HG02840 (cell line): Measurements from ENCODE around the gene MESD.

Experiments used
- ATAC-seq: cut with Tn5 transposase; IDR thresholded peaks from one replicate; pipeline ENCODE4 v1.9.1; 2021; ENCODE audit warnings: mild to moderate bottlenecking, moderate library complexity, moderate number of reproducible peaks; ENCODE audit not compliant: unreplicated experiment, low FRiP score

Gene MESD

DNA sequence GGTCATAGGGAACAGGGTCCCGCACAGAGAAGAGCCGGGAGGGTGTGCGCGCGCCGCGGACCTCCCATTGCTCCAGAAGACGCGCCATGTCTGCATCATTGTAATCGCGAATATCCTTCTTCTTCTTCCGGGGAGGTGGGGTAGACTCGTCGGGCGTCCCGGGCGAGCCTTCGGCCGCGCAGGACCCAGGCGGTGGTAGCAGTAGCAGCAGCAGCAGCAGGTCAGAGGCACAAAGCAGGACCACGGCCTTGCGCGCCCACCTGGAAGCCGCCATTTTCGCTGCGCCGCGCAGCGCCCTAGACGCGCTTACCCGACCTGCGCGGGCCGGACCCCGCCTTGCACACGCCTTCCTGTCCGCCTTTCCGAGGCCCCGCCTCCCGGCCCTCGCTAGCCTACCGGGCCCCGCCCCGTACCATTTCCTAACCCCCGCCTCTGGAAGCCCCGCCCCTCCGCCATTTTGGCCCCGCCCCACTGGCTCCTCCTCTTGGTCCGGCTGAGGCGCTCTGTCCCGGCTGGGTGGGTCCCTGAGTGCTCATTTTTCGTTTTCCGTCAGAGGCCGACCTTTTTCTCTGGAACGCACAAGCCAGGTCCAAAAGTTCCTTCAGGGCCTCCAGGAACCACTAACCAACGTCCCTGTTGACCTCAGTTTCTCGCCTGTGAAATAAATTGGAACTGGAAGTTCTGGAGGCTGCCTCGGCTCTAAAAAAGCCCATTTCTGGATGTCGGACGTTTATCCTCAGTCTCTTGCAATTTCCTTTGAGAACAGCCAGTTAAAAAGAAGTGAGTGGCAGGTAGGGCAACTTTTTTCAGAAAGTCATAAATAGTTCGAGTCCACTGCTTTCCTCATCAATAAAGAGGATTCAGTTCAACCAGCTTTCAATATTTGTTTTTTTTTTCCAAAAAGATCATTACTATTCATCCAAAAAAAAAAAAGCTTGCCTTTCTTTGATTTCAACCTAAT, at the start of gene MESD:
TSS of gene MESD (minus strand) at position 302 of the 961 bp plus-strand sequence. CDS start at position 274, 28 bp downstream.
- peak; percentile 95 for ATAC-seq

GRCh38 chr15:81038975-81039607, 49.5 kb upstream of the MESD start:
- no peak for ATAC-seq

DNA sequence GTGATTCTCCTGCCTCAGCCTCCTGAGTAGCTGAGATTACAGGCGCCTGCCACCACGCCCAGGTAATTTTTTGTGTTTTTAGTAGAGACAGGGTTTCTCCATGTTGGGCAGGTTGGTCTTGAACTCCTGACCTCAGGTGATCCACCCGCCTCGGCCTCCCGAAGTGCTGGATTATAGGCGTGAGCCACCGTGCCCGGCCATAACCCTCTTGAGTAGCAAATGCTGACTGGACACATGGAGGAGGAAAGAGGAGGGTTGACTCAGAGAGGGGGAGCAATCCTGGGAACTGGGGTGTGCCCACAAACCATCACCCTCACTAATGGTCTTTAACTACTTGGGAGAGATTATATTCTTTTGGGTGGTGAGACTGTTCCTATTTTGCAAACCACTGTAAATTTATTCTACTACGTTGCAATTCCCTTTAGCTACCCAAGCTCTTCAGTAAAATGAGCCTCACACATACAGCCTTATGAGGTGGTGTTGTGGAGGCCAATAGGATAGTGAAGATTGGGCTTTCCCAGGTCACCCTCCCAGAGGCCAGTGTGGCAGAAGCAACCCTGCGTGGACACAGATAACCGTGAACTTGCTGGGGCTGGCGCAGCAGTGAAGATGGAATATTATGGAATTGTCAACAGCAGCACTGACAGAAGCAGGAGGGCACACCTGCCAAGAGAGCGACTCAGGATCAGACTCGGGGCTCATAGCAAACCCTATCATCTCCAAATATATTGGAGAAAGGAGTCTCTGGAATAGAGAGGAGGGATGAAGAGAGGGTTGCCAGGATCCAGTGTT, 48.5 kb upstream of the MESD start:
- ATAC-seq = no peak

DNA sequence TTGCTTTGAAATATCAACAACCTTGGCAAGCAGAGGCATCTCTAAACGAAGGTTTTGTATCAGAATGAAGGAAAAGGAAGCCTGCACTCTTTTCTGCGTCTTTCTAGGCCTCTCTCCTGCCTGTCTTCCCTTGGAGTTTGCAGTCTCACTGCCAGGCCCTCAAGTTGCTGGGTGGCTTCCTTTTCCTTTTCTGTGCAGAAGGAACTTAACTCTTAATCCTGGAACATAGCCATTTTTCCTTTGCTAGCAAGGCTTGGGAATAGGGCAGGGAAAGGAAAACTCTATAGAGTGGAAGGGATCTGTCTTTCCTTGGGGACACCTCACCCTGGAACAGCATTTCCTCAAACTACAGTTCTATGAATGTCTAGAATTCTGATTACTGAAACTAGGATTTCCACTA, 43.9 kb upstream of the MESD start:
- ATAC-seq = no peak

GRCh38 chr15:81032818-81033217, 43.2 kb upstream of the MESD start:
- ATAC-seq = no peak

DNA sequence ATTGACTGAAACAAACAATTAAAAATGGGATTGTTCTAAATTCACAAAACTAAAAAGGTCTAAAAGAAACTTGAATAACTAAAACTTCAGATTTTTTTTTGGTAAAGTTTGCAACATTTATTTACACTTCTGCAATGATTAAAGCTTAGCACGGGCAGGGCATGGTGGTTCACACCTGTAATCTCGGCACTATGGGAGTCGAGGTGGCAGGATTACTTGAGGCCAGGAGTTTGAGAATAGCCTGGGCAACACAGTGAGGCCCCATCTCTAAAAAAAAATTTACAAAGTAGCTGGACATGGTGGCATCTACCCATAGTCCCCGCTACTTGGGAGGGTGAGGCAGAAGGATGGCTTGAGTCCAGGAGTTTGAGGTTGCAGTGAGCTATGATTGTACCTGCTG, 42.7 kb upstream of the MESD start:
- ATAC-seq = no peak

- ATAC-seq = no peak
Measured at GRCh38 chr15:81031203-81031602, 41.6 kb upstream of the MESD start.

DNA sequence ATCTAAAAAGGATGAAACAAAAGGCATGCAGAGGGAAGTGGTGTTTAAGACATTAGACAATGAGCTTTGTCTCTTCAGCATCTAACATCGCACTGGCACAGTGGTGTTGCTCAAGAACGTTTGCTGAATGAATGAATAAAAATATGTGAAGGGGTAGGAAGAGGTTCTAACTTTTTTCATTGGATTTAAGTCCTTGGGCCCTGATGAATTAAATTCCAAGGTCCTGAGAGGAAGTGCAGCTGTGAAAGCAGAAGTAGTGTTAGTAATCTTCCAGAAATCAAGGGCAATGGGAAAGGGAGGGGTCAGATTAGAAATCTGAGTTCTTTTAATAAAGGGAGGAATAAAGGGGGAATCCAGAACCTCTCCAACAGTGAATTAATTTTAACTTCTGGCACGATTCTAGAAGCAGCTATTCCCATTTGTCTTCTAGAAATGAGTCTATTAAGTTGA, 40.7 kb upstream of the MESD start:
- ATAC-seq = no peak

DNA sequence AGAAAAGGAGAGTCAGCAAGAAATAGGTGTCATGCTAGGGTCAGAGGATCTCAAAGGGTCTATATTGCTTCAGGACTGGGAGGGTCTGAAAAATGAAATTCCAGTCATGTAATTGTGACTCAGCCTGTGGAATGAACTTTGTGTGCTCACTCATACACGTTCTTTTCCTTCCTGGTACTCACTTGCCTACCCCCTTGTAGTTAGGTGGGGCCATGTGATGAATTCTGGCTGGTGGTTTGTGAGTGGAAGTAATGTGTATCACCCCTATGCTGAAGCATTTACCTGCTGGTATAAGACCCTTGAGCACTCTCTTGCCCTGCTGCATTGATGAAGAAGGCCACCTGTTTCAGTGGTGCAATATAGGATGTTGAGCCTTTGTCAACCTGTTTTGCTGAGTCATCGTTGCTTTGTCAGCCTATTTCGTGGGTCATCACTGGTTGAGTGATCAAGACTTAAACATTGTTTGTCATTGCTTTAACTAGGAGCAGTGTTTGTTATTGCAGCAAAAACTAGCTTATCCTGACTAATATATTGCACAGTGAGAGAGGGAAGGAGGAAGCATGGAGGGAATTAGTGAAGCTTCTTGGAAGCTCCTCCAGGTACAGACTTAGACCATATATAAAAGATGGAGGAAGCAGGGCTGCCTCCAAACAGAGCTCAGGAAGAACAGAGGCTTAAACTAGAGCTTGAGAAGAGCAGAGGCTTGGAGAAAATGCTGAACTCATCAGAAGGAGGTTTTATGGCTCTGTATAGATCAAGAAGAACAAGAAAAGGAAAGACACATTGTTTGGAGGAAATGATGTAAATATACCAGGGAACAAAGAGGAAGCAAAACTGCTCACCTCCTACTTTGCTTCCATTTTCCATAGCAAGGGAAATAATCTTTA, 40.0 kb upstream of the MESD start:
- no peak for ATAC-seq

- no peak for ATAC-seq
Measured at GRCh38 chr15:81026836-81027599, 37.4 kb upstream of the MESD start.

DNA sequence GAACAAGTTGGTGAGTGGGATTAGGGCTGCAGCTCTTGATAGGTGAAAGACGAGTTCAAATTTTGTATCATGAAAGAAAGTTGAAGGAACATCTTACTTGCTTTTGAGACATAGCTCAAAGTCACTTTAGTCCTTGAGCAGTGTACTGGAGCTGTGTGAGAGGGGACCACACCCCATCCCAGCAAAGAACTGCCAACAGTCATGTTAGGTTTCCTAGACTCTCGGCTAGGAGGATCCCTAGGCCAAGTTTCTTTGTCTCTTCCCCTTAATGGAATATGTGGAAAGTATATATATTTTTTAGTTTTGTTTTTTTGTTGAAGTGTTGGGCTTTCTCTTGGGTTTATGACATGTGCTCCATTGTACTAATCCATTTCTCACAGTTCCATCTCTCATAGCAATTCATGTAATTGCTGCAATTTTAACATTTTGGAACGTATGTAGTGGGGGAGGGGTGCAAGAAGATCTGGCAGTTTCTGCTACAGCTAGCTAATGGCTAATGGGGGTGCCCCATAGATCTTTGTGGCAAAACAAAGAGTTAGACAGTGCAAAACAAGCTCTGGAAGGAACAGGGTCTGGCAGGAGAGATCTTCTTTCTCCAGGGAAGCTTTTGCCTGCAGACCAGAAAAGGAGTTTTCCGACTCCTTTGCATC, 36.2 kb upstream of the MESD start:
- no peak for ATAC-seq

- no peak for ATAC-seq
Measured at GRCh38 chr15:81024936-81025335, 35.3 kb upstream of the MESD start.

DNA sequence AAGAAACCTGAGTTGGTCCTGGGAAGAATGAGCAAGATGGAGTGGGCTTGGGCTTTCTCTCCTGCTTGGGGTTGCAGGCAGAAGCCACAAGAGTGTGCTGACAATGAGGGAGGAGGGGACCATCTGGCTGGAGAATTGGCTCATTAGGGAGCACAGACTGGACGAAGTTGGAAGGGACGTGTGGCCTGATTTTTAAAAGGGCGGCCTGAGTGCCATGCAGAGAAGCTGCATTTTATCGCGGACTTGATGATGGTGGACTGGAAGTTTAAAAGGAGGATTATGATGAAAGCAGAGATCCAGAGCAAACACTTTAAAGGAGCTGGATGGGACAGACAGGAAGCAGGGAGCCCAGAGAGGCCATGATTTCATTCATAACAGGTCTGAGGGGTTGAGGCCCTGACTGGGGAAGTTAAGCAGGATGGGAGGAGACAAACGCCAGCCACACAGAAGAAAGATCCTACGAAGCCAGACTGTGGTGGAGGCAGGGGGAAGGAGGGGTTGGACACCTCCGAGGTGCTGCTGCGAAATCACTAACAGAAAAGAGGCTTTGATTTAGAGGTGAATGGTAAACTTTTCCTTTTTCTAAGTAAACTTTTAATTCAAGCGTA, 34.8 kb upstream of the MESD start:
- ATAC-seq = peak; percentile 8

DNA sequence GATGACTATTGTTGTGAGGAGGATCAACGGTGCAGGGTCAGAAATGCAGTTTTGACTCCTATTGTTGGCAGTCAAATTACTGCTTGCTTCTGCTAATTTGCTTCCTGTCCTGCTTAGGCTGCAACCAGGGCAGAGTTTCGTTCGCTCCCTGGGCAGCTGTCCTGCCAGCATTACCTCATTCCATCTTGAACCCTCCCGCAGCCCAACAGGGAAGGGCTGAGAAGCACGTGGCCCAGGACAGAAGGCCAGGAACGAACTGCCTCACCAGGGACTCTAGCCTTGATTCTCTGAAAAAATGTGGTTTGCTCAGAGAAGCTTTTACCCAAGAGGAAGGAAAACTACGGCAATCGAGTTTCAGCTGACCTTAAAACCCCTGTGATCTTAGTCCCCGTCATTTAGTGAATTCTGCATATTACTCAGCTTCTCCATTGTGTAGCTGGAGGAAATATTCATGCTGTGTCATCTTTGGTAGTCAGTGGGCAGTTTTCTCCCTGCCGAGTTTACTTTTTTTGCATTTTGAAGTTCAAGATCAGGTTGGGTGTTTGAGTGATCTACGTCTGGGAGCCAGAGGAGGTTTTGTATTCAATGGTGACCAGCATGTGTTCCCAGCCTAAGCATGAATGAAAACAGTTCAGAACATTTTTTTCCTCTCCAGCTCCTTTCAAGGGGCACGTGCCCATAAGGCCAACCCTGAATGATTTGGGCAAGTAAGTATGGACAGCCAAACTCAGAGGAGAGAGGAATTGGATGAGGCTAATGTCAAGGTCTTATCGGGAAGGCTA, 34.1 kb upstream of the MESD start:
- ATAC-seq = peak; percentile 95

DNA sequence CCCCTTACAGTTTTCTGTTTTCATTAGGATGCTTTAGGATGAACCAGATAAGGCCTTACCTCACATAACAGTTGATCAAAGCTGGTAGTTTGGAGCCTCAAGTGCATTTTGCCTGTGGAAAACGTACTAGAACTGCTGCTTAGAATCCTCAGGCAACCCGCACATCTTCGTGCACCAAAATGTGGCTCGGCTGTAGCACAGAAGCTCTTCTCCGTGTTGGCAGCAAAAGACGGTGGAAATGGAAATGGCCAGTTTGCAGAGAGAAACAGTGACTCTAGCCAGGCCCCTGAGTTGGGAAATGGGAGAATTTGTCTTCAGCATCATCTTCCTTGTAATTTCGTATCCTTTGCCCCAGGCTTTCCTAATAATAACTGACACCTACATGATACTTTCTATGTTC, 31.7 kb upstream of the MESD start:
- ATAC-seq = no peak

- ATAC-seq = no peak
Measured at GRCh38 chr15:81018197-81018596, 28.6 kb upstream of the MESD start.

- ATAC-seq = no peak
Measured at GRCh38 chr15:81016489-81017068, 27.0 kb upstream of the MESD start.
